GM12875 (cell line): ENCODE data around the gene CLCN2.

ENCODE experiments used
- H3K4me3 ChIP-seq: one replicate; pipeline ENCODE4 v1.5.1; 2011; ENCODE audit warnings: low read depth, low read length, control low read depth
- TF ChIP-seq, protein P1 (sequence below): IDR thresholded peaks from 2 replicates; pipeline ENCODE4 v1.5.1; 2011; ENCODE audit warnings: low read depth, mild to moderate bottlenecking, control low read depth, inconsistent platforms, low read length, moderate library complexity, borderline replicate concordance; ENCODE audit not compliant: insufficient read depth

CLCN2 gene

DNA sequence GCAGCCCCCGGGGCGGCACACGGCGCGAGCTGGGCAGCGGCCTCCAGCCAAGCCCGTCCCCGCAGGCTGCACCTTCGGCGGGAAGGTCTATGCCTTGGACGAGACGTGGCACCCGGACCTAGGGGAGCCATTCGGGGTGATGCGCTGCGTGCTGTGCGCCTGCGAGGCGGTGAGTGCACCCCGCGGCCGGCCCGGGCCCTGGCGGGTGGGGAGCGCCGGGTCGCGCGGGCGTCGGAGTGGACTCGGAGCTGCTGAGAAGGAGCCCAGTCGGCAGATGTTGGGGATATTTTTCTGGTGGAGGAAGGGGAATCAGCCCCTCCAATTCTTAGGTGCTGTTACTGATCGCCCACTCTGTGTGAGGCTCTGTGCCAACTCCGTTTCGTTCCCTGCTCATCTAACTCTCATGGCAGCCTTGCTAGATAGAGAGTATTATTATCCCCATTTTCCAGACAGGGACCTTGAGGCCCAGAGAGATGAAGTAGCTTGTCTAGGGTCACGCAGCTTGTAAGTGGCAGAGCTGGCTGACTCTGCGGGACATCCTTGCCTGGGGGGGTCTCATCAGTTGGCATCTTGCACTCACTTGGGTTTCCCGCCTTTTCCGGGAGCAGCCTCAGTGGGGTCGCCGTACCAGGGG is 19.3 kb upstream of the CLCN2 start:
- H3K4me3 ChIP-seq = no peak overlapping the region
- TF ChIP-seq, protein P1, sequence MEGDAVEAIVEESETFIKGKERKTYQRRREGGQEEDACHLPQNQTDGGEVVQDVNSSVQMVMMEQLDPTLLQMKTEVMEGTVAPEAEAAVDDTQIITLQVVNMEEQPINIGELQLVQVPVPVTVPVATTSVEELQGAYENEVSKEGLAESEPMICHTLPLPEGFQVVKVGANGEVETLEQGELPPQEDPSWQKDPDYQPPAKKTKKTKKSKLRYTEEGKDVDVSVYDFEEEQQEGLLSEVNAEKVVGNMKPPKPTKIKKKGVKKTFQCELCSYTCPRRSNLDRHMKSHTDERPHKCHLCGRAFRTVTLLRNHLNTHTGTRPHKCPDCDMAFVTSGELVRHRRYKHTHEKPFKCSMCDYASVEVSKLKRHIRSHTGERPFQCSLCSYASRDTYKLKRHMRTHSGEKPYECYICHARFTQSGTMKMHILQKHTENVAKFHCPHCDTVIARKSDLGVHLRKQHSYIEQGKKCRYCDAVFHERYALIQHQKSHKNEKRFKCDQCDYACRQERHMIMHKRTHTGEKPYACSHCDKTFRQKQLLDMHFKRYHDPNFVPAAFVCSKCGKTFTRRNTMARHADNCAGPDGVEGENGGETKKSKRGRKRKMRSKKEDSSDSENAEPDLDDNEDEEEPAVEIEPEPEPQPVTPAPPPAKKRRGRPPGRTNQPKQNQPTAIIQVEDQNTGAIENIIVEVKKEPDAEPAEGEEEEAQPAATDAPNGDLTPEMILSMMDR = no peak

DNA sequence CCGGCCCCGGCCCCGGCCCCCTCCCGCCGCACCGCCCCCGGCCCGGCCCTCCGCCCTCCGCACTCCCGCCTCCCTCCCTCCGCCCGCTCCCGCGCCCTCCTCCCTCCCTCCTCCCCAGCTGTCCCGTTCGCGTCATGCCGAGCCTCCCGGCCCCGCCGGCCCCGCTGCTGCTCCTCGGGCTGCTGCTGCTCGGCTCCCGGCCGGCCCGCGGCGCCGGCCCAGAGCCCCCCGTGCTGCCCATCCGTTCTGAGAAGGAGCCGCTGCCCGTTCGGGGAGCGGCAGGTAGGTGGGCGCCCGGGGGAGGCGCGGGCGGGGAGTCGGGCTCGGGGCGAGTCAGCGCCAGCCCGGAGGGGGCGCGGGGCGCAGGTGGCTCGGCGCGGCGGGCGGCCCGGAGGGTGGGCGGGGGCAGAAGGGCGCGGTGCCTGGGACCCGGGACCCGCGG is 18.8 kb upstream of the CLCN2 start:
- no peak overlapping the region for H3K4me3 ChIP-seq
- TF ChIP-seq, protein P1 = no peak

DNA sequence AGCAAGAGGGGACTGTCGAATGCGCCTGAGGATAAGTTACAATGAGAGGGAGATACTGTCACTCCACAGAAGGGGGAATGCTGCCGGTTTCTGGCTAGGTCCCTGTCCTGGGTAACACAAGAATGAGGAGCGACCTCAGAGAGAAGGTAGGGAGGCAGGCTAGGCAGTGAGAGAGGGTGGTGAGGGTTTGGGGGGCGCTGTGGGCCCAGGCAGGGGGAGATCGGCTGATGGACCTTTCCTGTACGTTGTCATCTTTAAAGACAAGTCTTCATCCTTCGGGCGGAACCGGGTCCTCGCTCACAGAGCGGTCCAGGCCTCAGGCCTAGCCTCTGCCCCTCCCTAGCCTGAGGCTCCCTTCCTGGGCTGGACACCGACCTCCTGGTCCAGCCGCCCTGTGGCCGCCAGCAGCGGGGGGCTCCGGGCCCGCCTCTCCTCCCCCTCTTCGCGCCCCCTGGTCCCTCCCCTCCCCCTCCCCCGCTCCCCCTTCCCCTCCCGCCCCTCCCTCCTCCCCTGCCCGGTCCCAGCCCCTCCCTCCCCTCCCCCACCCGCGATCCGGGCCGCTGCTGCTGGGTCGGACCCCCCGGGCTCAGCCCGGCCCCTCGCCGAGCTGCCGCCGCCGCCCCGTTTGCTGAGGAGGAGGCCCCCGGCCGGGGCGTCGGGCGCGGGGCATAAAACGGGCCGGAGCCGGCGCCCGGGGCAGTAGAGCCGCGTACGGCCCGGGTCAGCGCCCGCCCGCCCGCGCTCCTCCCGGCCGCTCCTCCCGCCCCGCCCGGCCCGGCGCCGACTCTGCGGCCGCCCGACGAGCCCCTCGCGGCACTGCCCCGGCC is 18.2 kb upstream of the CLCN2 start, which contains the start of gene CHRD:
TSS of gene CHRD (plus strand) at position 697 of the 827 bp plus-strand sequence. CDS start 265 bp downstream, outside the sequence.
- H3K4me3 ChIP-seq = no peak within 1 kb of the TSS
- TF ChIP-seq, protein P1 = no peak

DNA sequence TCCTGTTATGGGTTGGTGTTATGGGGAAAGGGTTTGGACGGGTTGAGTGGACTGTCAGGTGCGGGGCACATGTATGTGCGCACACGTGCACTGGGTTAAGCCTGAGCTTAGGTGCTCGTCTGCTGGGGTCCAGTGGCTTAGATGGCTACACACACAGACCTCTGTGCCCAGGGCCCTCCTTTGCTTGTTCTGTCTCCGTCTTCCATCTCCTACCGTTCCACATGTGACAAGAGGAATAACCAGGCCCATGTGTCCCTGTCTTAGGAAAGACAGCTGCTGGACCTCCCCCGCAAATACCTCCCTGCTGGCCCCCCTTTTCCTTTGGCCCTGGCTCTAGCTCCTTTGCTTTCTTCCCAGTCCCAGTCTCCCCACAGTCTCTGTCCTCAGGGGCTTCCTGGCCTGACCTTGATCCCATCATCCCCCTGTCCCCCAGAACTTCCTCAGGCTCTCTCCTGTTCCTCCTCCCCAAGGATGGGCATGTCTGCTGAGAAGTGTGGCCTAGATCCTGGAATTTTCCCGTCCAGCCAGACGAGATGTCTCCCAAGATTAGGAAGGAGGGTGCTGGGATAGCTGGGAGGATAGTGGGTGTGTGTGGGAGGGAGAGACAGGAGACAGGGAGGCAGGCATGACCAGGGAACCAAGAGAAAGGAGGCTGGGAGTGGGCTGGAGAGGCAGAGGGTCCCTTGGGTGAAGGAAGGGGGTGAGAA is 17.4 kb upstream of the CLCN2 start:
- TF ChIP-seq, protein P1 = no peak
- H3K4me3 ChIP-seq = no peak overlapping the region

DNA sequence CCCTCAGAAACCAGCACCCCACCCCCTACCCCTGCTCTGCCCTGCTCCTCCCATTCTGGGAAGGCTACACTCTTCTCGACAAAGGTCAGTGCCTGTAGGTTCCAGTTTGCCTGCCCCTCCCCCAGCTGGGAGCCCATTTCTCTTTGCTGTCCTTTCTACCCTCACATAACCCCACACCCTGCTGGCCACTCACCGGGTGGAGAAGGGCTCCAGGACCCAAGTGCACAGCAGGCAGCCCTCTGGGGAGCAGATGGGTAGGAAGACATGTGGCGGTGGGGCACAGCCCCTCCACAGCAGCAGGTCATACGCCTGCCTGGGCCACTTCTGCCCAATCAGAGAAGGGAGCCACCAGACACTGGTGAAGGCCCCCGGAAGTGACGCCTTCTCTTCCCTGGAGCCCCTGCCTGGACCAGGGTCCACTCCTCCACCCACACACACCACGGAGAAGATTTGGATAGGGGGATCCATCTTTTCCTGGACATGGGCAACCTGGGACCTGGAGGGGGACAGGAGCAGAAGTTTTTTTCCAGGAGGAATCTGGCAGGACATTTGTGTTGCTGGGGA is 16.6 kb upstream of the CLCN2 start, which contains the start of gene THPO:
TSS of gene THPO (minus strand) at position 326 of the 564 bp plus-strand sequence. CDS start 1,948 bp downstream, outside the sequence.
- no peak within 1 kb of the TSS for H3K4me3 ChIP-seq
- TF ChIP-seq, protein P1 = no peak

DNA sequence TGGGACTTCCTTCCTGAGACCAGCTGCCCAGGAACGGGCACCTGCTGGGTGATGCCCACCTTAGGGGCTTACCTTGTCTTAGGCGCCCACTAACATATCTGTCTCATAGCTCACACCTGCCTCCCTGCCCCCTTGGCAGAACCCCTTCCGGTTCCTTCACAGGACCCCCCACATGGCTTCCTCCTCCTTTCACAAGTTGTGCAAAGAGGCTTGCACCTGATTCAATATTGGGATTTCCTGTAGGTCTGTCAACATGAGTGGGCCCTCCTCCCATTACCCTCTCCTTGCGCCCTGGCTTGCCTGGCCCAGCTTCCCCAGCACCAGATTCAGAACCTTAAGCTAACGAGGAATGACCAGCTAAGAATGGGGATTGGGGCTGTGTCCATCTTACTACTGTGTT is 16.0 kb upstream of the CLCN2 start:
- no peak overlapping the region for H3K4me3 ChIP-seq
- TF ChIP-seq, protein P1 = no peak
